ENCODE results near the gene CASKIN1.
"Not testable (repeated sequence)": the region's sequence is repeated elsewhere in the genome, so short reads cannot be mapped to it uniquely, and the experiment has no call there.

Gene CASKIN1

GRCh38 chr16:2208308-2208707 is 11.9 kb upstream of the CASKIN1 start:
- H3K27me3 Mint-ChIP-seq: peaks cover 6% of the 10 kb centered on the region
- H3K4me3 Mint-ChIP-seq: no peak overlapping the region
- DNase-seq: no peak
- H3K4me1 Mint-ChIP-seq: peaks cover 43% of the 10 kb centered on the region
- H3K36me3 Mint-ChIP-seq: peaks cover 12% of the 10 kb centered on the region
- H3K9me3 Mint-ChIP-seq: no peaks in the 10 kb centered on the region
- CTCF ChIA-PET: interaction anchor here (0.5 kb wide), 1 partner anchor 17 kb away, joined by 3 read pairs; no protein-coding TSS in a partner anchor
- no peak overlapping the region for H3K27ac Mint-ChIP-seq

GRCh38 chr16:2207872-2208271 is 11.5 kb upstream of the CASKIN1 start:
- H3K36me3 Mint-ChIP-seq: peaks cover 10% of the 10 kb centered on the region
- no peak for DNase-seq
- H3K27ac Mint-ChIP-seq: no peak overlapping the region
- H3K4me1 Mint-ChIP-seq: peaks cover 38% of the 10 kb centered on the region
- CTCF ChIA-PET: no interaction called here
- peaks cover 7% of the 10 kb centered on the region for H3K27me3 Mint-ChIP-seq
- H3K9me3 Mint-ChIP-seq: no peaks in the 10 kb centered on the region
- no peak overlapping the region for H3K4me3 Mint-ChIP-seq

GRCh38 chr16:2206780-2207433 is 10.5 kb upstream of the CASKIN1 start:
- no peaks in the 10 kb centered on the region for H3K9me3 Mint-ChIP-seq
- H3K4me3 Mint-ChIP-seq: peak overlapping the region; percentile 69
- peaks cover 10% of the 10 kb centered on the region for H3K36me3 Mint-ChIP-seq
- H3K4me1 Mint-ChIP-seq: peaks cover 32% of the 10 kb centered on the region
- H3K27me3 Mint-ChIP-seq: peaks cover 16% of the 10 kb centered on the region
- CTCF ChIA-PET: interaction anchor here (1.0 kb wide), 1 partner anchor 12 kb away, joined by 4 read pairs; no protein-coding TSS in a partner anchor
- no peak for DNase-seq
- H3K27ac Mint-ChIP-seq: peak overlapping the region; percentile 88

- peaks cover 10% of the 10 kb centered on the region for H3K36me3 Mint-ChIP-seq
- CTCF ChIA-PET: interaction anchor here (1.0 kb wide), 1 partner anchor 12 kb away, joined by 4 read pairs; no protein-coding TSS in a partner anchor
- H3K27me3 Mint-ChIP-seq: peaks cover 21% of the 10 kb centered on the region
- H3K9me3 Mint-ChIP-seq: no peaks in the 10 kb centered on the region
- no peak for DNase-seq
- H3K27ac Mint-ChIP-seq: peak overlapping the region; percentile 88
- H3K4me1 Mint-ChIP-seq: peaks cover 29% of the 10 kb centered on the region
- peak overlapping the region; percentile 69 for H3K4me3 Mint-ChIP-seq
These were observed 10.0 kb upstream of the CASKIN1 start for GRCh38 chr16:2206420-2206779.

GRCh38 chr16:2205967-2206313 is 9.5 kb upstream of the CASKIN1 start:
- Mint-ChIP-seq H3K9me3 (no peaks in the 10 kb centered on the region), H3K36me3 (peaks cover 10% of the 10 kb centered on the region), H3K4me1 (peaks cover 29% of the 10 kb centered on the region), H3K27me3 (peaks cover 23% of the 10 kb centered on the region), H3K27ac (peak overlapping the region; percentile 88), H3K4me3 (peak overlapping the region; percentile 69)
- DNase-seq: no peak
- CTCF ChIA-PET: no interaction called here

- peaks cover 29% of the 10 kb centered on the region for H3K4me1 Mint-ChIP-seq
- CTCF ChIA-PET: no interaction called here
- DNase-seq: peak; percentile 91
- peak within 1 kb of the TSS; percentile 88 for H3K27ac Mint-ChIP-seq
- no peaks in the 10 kb centered on the region for H3K9me3 Mint-ChIP-seq
- peaks cover 29% of the 10 kb centered on the region for H3K27me3 Mint-ChIP-seq
- peaks cover 10% of the 10 kb centered on the region for H3K36me3 Mint-ChIP-seq
- H3K4me3 Mint-ChIP-seq: peak within 1 kb of the TSS; percentile 69
These were observed 8.9 kb upstream of the CASKIN1 start, which contains the start of gene MLST8 for GRCh38 chr16:2205104-2205966. Gene MLST8, plus strand, starts transcription at chr16:2205454. Its CDS starts 632 bp downstream, at chr16:2206086.

GRCh38 chr16:2204416-2205103 is 8.2 kb upstream of the CASKIN1 start:
- CTCF ChIA-PET: no interaction called here
- H3K4me1 Mint-ChIP-seq: peaks cover 29% of the 10 kb centered on the region
- peak overlapping the region; percentile 69 for H3K4me3 Mint-ChIP-seq
- H3K36me3 Mint-ChIP-seq: peaks cover 10% of the 10 kb centered on the region
- DNase-seq: no peak
- no peaks in the 10 kb centered on the region for H3K9me3 Mint-ChIP-seq
- peaks cover 36% of the 10 kb centered on the region for H3K27me3 Mint-ChIP-seq
- peak overlapping the region; percentile 82 for H3K27ac Mint-ChIP-seq

GRCh38 chr16:2203119-2203688 is 6.8 kb upstream of the CASKIN1 start:
- H3K9me3 Mint-ChIP-seq, DNase-seq, H3K27ac Mint-ChIP-seq, H3K36me3 Mint-ChIP-seq: not testable (repeated sequence)
- Mint-ChIP-seq H3K4me3 (peak overlapping the region; percentile 13), H3K4me1 (peaks cover 29% of the 10 kb centered on the region), H3K27me3 (peaks cover 50% of the 10 kb centered on the region)
- CTCF ChIA-PET: interaction anchor here (0.9 to 1.0 kb wide), 2 partner anchors 8 to 298 kb away, joined by 3 to 4 read pairs; no protein-coding TSS in a partner anchor

GRCh38 chr16:2200313-2200712 is 3.9 kb upstream of the CASKIN1 start:
- Mint-ChIP-seq H3K27me3 (peaks cover 76% of the 10 kb centered on the region), H3K36me3 (no peaks in the 10 kb centered on the region), H3K27ac (no peak overlapping the region), H3K9me3 (no peaks in the 10 kb centered on the region), H3K4me1 (peaks cover 9% of the 10 kb centered on the region), H3K4me3 (no peak overlapping the region)
- DNase-seq: no peak
- CTCF ChIA-PET: no interaction called here

GRCh38 chr16:2199621-2200139 is 3.3 kb upstream of the CASKIN1 start:
- CTCF ChIA-PET: no interaction called here
- peaks cover 12% of the 10 kb centered on the region for H3K4me1 Mint-ChIP-seq
- no peaks in the 10 kb centered on the region for H3K36me3 Mint-ChIP-seq
- peaks cover 82% of the 10 kb centered on the region for H3K27me3 Mint-ChIP-seq
- H3K27ac Mint-ChIP-seq: no peak overlapping the region
- DNase-seq: no peak
- no peaks in the 10 kb centered on the region for H3K9me3 Mint-ChIP-seq
- no peak overlapping the region for H3K4me3 Mint-ChIP-seq

- DNase-seq: no peak
- Mint-ChIP-seq H3K36me3 (no peaks in the 10 kb centered on the region), H3K27ac (no peak overlapping the region), H3K4me3 (no peak overlapping the region), H3K9me3 (no peaks in the 10 kb centered on the region), H3K27me3 (peaks cover 88% of the 10 kb centered on the region), H3K4me1 (peaks cover 8% of the 10 kb centered on the region)
- CTCF ChIA-PET: no interaction called here
These were observed 2.7 kb upstream of the CASKIN1 start for GRCh38 chr16:2199095-2199494.

- Mint-ChIP-seq H3K27ac (no peak overlapping the region), H3K36me3 (no peaks in the 10 kb centered on the region), H3K27me3 (peaks cover 90% of the 10 kb centered on the region), H3K4me1 (peaks cover 4% of the 10 kb centered on the region), H3K4me3 (no peak overlapping the region), H3K9me3 (no peaks in the 10 kb centered on the region)
- DNase-seq: no peak
- CTCF ChIA-PET: no interaction called here
These were observed 1.9 kb upstream of the CASKIN1 start for GRCh38 chr16:2198283-2198682.

- Mint-ChIP-seq H3K4me1 (peaks cover 4% of the 10 kb centered on the region), H3K27me3 (peaks cover 89% of the 10 kb centered on the region), H3K4me3 (no peak overlapping the region), H3K9me3 (no peaks in the 10 kb centered on the region), H3K27ac (no peak overlapping the region), H3K36me3 (no peaks in the 10 kb centered on the region)
- CTCF ChIA-PET: no interaction called here
- no peak for DNase-seq
These were observed 1.4 kb upstream of the CASKIN1 start for GRCh38 chr16:2197765-2198164.

GRCh38 chr16:2196981-2197511 is 641 bp upstream of the CASKIN1 start:
- no peaks in the 10 kb centered on the region for H3K9me3 Mint-ChIP-seq
- no peak overlapping the region for H3K27ac Mint-ChIP-seq
- no peak for DNase-seq
- H3K36me3 Mint-ChIP-seq: no peaks in the 10 kb centered on the region
- peaks cover 89% of the 10 kb centered on the region for H3K27me3 Mint-ChIP-seq
- peaks cover 4% of the 10 kb centered on the region for H3K4me1 Mint-ChIP-seq
- peak overlapping the region; percentile 55 for H3K4me3 Mint-ChIP-seq
- CTCF ChIA-PET: no interaction called here
